ENCODE measurements around the gene C3. TPM values are rescaled to one million over a fixed set of nuclear protein-coding genes. Genes with fewer than 3 reads are reported as not detected.

C3 gene
- total RNA-seq, 1 experiment from 2014 or later, result 872 TPM

DNA sequence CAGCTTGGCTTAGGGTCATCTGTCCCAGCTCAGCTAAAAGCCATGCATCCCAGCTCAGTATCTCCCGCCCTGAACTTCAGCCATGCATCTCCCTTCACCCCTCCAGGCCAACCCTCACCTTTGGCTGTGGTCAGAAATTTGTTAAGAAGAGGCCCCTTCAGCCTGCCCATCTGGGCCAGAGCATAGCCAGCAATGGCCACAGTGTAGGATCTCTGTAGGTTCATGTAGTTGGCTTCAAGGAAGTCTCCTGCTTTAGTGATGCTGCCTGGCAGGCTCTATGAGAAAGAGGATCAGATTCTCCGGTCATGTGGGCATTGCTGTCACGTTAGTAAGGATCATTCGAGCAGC lies 33.8 kb downstream of the C3 start:
- peaks cover 99% of the 10 kb centered on the region for H3K36me3 Mint-ChIP-seq (ENCODE audit: insufficient read depth, unreplicated experiment)
- H3K4me3 Mint-ChIP-seq (ENCODE audit: unreplicated experiment), result no peak overlapping the region
- H3K4me1 Mint-ChIP-seq (ENCODE audit: insufficient read depth, unreplicated experiment), result peaks cover 5% of the 10 kb centered on the region
- CTCF ChIA-PET, result interaction anchor here (0.7 kb wide), 1 partner anchor 598 kb away, joined by 3 read pairs; no protein-coding TSS in a partner anchor
- no TSS peak for BruUV-seq (replicated peaks)
- H3K27ac Mint-ChIP-seq (ENCODE audit: low read depth, unreplicated experiment), result no peak overlapping the region
- H3K27me3 Mint-ChIP-seq (ENCODE audit: insufficient read depth, unreplicated experiment), result no peaks in the 10 kb centered on the region
- DNase-seq (ENCODE audit: unreplicated experiment), result no peak
- H3K9me3 Mint-ChIP-seq (ENCODE audit: unreplicated experiment), result no peaks in the 10 kb centered on the region
- POLR2A ChIA-PET, result interaction anchor here (0.7 to 1.0 kb wide), 3 partner anchors 9 to 177 kb away, joined by 3 to 4 read pairs (median 3); no protein-coding TSS in a partner anchor
- intact Hi-C loops (cut with micrococcal nuclease), result no loop called here
- TF ChIP-seq CTCF (IDR thresholded peaks at IDR 0.05; ENCODE audit: unreplicated experiment), result no peak

DNA sequence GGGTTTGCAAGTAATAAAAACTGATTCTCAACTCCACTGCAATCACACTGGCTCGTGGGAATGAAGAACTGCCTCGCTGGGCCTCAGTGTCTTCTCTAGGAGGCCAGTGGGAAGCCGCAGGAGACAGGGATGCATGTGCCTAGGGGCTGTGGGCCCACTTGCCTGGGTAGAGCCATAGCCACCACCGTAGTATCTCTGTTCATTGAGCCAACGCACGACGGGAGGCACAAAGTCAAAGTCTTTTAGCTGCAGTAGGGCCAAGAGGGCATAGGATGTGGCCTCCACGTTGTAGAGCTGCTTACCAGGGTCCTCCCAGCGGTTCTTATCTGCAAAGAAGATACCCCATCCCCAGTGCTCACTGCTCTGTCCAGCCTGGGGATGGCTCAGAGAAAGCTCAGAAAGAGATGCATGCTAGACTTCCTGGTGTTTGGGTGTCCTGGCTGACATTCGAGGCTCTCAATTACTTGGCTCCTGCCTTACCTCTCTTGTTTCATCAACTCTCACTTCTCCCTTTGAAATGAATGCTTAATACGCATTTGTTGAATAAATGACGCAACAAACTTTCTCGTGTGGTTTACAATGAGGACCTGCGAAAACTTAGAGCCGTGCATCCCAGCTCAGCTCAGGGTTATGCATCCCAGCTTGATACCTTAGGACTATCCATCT lies 34.4 kb downstream of the C3 start:
- Mint-ChIP-seq H3K9me3 (ENCODE audit: unreplicated experiment) (no peaks in the 10 kb centered on the region), H3K36me3 (ENCODE audit: insufficient read depth, unreplicated experiment) (peaks cover 99% of the 10 kb centered on the region), H3K27ac (ENCODE audit: low read depth, unreplicated experiment) (no peak overlapping the region), H3K27me3 (ENCODE audit: insufficient read depth, unreplicated experiment) (no peaks in the 10 kb centered on the region), H3K4me1 (ENCODE audit: insufficient read depth, unreplicated experiment) (peaks cover 5% of the 10 kb centered on the region), H3K4me3 (ENCODE audit: unreplicated experiment) (no peak overlapping the region)
- ChIA-PET POLR2A (interaction anchor here (0.8 kb wide), 1 partner anchor 177 kb away, joined by 3 read pairs; no protein-coding TSS in a partner anchor), CTCF (interaction anchor here (0.7 to 1.1 kb wide), 2 partner anchors 168 to 598 kb away, joined by 3 to 5 read pairs; no protein-coding TSS in a partner anchor)
- TF ChIP-seq CTCF (IDR thresholded peaks at IDR 0.05; ENCODE audit: unreplicated experiment), result no peak
- no peak for DNase-seq (ENCODE audit: unreplicated experiment)
- no TSS peak for BruUV-seq (replicated peaks)
- intact Hi-C loops (cut with micrococcal nuclease), result no loop called here

GRCh38 chr19:6685482-6685881 lies 35.0 kb downstream of the C3 start:
- ChIA-PET CTCF (interaction anchor here (1.1 kb wide), 1 partner anchor 168 kb away, joined by 5 read pairs; no protein-coding TSS in a partner anchor), POLR2A (interaction anchor here (0.8 kb wide), 1 partner anchor 178 kb away, joined by 3 read pairs; no protein-coding TSS in a partner anchor)
- H3K27ac Mint-ChIP-seq (ENCODE audit: low read depth, unreplicated experiment), result no peak overlapping the region
- BruUV-seq (replicated peaks), result no TSS peak
- no peak overlapping the region for H3K4me3 Mint-ChIP-seq (ENCODE audit: unreplicated experiment)
- no peak for DNase-seq (ENCODE audit: unreplicated experiment)
- H3K27me3 Mint-ChIP-seq (ENCODE audit: insufficient read depth, unreplicated experiment), result no peaks in the 10 kb centered on the region
- H3K9me3 Mint-ChIP-seq (ENCODE audit: unreplicated experiment), result no peaks in the 10 kb centered on the region
- peaks cover 99% of the 10 kb centered on the region for H3K36me3 Mint-ChIP-seq (ENCODE audit: insufficient read depth, unreplicated experiment)
- H3K4me1 Mint-ChIP-seq (ENCODE audit: insufficient read depth, unreplicated experiment), result peaks cover 10% of the 10 kb centered on the region
- intact Hi-C loops (cut with micrococcal nuclease), result no loop called here
- no peak for TF ChIP-seq CTCF (IDR thresholded peaks at IDR 0.05; ENCODE audit: unreplicated experiment)

DNA sequence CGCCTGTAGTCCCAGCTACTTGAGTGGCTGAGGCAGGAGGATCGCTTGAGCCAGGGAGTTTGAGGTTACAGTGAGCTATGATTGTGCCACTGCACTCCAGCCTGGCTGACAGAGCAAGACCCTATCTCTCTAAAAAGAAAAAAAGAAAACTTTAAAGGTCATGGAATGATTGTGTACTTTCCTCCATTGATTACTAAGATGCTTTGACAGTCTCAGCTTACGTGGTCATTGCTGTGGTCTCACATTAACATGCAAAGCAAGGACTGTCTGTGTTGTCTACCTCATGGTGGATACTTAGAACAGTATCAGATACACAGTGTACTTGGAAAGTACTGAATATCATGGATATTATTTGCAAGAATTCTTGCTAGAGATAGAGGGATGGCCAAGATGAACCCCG lies 36.5 kb downstream of the C3 start:
- Mint-ChIP-seq H3K27ac (ENCODE audit: low read depth, unreplicated experiment) (peak overlapping the region; percentile 77), H3K4me3 (ENCODE audit: unreplicated experiment) (no peak overlapping the region), H3K9me3 (ENCODE audit: unreplicated experiment) (no peaks in the 10 kb centered on the region), H3K27me3 (ENCODE audit: insufficient read depth, unreplicated experiment) (no peaks in the 10 kb centered on the region), H3K36me3 (ENCODE audit: insufficient read depth, unreplicated experiment) (peaks cover 99% of the 10 kb centered on the region), H3K4me1 (ENCODE audit: insufficient read depth, unreplicated experiment) (peaks cover 13% of the 10 kb centered on the region)
- BruUV-seq (replicated peaks), result no TSS peak
- intact Hi-C loops (cut with micrococcal nuclease), result no loop called here
- POLR2A ChIA-PET, result no interaction called here
- CTCF ChIA-PET, result interaction anchor here (0.5 kb wide), 1 partner anchor 176 kb away, joined by 3 read pairs; no protein-coding TSS in a partner anchor
- TF ChIP-seq CTCF (IDR thresholded peaks at IDR 0.05; ENCODE audit: unreplicated experiment), result no peak
- DNase-seq (ENCODE audit: unreplicated experiment), result no peak
